NB4 (cell line): ENCODE results near the gene RPS5.
"Not testable (repeated sequence)": the region's sequence is repeated elsewhere in the genome, so short reads cannot be mapped to it uniquely, and the experiment has no call there.

Experiments
- DNase-seq: peaks from one replicate; pipeline ENCODE4 v3.0.0; 2010; ENCODE audit warnings: low read depth
- H3K4me3 ChIP-seq: one replicate; pipeline ENCODE4 v1.5.1; 2011; ENCODE audit warnings: mild to moderate bottlenecking, low read depth, low read length, moderate library complexity
- CTCF ChIP-seq: IDR thresholded peaks from one replicate; pipeline ENCODE4 v1.5.1; 2012; ENCODE audit warnings: low read depth, low read length
- MYC ChIP-seq: IDR thresholded peaks from 2 replicates; pipeline ENCODE4 v1.6.1; 2011; ENCODE audit warnings: low read depth, low read length
- POLR2A ChIP-seq: IDR thresholded peaks from 2 replicates; pipeline ENCODE4 v1.6.1; 2011; ENCODE audit warnings: mild to moderate bottlenecking; ENCODE audit not compliant: insufficient read length; ENCODE audit errors: extremely low read depth
- TF ChIP-seq, protein P1 (sequence below): IDR thresholded peaks from 2 replicates; pipeline ENCODE4 v1.6.1; 2011; ENCODE audit warnings: low read depth, low read length

Gene RPS5

GRCh38 chr19:58401840-58402421, 14.9 kb downstream of the RPS5 start:
- H3K4me3 ChIP-seq: peak overlapping the region; percentile 70
- TF ChIP-seq POLR2A: no peak
- TF ChIP-seq, protein P1, sequence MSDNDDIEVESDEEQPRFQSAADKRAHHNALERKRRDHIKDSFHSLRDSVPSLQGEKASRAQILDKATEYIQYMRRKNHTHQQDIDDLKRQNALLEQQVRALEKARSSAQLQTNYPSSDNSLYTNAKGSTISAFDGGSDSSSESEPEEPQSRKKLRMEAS: no peak
- TF ChIP-seq MYC: no peak
- TF ChIP-seq CTCF: no peak
- DNase-seq: no peak

GRCh38 chr19:58403920-58404478, 16.9 kb downstream of the RPS5 start:
- DNase-seq: peak; percentile 45

GRCh38 chr19:58406818-58407657, 20.0 kb downstream of the RPS5 start:
- peak; percentile 47 for DNase-seq
- TF ChIP-seq CTCF: peak; percentile 23
- no peak for TF ChIP-seq POLR2A
- peak overlapping the region; percentile 69 for H3K4me3 ChIP-seq

More at GRCh38 chr19:58403920-58404478, 16.9 kb downstream of the RPS5 start:
- not testable (repeated sequence) for H3K4me3 ChIP-seq

- no peak for TF ChIP-seq CTCF
- TF ChIP-seq, protein P1: peak; percentile 11; the same call in 1 of the 2 replicates
- H3K4me3 ChIP-seq: peak overlapping the region; percentile 69
- DNase-seq: no peak
These were observed 20.6 kb downstream of the RPS5 start for GRCh38 chr19:58407658-58408151.

GRCh38 chr19:58408152-58409009, 21.3 kb downstream of the RPS5 start, which contains the start of gene ZNF584:
Gene ZNF584 (plus strand): TSS chr19:58408649. CDS start chr19:58409148, 499 bp downstream.
- peak within 1 kb of the TSS; percentile 69 for H3K4me3 ChIP-seq
- DNase-seq: peak; percentile 98
- peak; percentile 43 for TF ChIP-seq MYC
- TF ChIP-seq, protein P1: peak; percentile 38; the same call in 1 of the 2 replicates
- peak; percentile 69 for TF ChIP-seq POLR2A
- no peak for TF ChIP-seq CTCF
